ENCODE measurements around the gene TMED6.

Gene TMED6

DNA sequence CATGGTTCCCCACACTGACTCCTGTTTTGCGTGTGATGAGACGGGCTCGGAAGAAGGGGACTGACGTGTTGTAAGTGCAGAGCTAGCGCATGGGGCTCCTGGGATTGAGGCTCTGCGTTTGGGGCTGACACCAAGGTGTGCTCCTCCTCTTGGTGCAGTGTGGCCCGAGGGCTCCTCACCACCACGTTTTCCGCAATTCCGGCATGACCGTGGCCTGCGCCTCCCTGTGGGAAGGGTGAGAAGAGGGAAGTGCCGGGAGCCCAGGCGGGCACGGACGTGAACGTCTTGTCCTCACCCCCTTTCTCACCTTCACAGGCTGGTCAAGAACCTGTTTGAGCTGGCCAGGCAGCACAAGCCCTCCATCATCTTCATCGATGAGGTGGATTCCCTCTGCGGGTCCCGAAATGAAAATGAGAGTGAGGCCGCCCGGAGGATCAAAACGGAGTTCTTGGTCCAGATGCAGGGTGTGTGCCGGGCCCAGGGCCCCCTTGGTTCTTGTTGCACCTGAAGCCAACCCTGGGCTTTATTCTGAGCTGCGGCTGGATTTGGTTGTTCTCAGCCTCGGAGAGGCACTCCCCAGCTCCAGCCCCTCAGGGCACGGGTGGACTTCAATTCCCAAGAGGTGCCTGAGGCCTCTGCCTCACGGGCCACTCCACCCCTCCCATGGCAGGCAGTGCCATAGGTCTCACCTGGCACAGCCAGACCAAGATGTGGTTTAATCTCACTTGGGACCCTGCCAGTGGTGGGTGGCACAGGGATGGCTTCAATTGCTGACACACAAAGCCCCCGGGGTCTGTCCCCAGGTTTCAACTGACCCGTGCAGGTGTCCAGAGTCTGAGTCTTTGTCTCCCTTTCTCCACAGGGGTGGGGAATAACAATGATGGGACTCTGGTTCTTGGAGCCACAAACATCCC is 31.5 kb downstream of the TMED6 start:
- TF ChIP-seq, protein P1, sequence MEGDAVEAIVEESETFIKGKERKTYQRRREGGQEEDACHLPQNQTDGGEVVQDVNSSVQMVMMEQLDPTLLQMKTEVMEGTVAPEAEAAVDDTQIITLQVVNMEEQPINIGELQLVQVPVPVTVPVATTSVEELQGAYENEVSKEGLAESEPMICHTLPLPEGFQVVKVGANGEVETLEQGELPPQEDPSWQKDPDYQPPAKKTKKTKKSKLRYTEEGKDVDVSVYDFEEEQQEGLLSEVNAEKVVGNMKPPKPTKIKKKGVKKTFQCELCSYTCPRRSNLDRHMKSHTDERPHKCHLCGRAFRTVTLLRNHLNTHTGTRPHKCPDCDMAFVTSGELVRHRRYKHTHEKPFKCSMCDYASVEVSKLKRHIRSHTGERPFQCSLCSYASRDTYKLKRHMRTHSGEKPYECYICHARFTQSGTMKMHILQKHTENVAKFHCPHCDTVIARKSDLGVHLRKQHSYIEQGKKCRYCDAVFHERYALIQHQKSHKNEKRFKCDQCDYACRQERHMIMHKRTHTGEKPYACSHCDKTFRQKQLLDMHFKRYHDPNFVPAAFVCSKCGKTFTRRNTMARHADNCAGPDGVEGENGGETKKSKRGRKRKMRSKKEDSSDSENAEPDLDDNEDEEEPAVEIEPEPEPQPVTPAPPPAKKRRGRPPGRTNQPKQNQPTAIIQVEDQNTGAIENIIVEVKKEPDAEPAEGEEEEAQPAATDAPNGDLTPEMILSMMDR (IDR thresholded peaks at IDR 0.05; ENCODE audit: low read depth, low read length): no peak
- Histone ChIP-seq H3K36me3 (peaks cover 93% of the 10 kb centered on the region), H3K27me3 (no peaks in the 10 kb centered on the region), H3K4me3 (ENCODE audit: low read depth, low read length) (no peak overlapping the region), H3K9me3 (no peaks in the 10 kb centered on the region), H3K4me1 (peaks cover 10% of the 10 kb centered on the region)
- DNase-seq: no peak

- Histone ChIP-seq H3K36me3 (peaks cover 93% of the 10 kb centered on the region), H3K4me3 (ENCODE audit: low read depth, low read length) (no peak overlapping the region), H3K27me3 (no peaks in the 10 kb centered on the region), H3K4me1 (peaks cover 5% of the 10 kb centered on the region), H3K9me3 (no peaks in the 10 kb centered on the region)
- DNase-seq: no peak
- TF ChIP-seq, protein P1 (IDR thresholded peaks at IDR 0.05; ENCODE audit: low read depth, low read length): no peak
Observed at GRCh38 chr16:69319381-69319780, 32.2 kb downstream of the TMED6 start.

DNA sequence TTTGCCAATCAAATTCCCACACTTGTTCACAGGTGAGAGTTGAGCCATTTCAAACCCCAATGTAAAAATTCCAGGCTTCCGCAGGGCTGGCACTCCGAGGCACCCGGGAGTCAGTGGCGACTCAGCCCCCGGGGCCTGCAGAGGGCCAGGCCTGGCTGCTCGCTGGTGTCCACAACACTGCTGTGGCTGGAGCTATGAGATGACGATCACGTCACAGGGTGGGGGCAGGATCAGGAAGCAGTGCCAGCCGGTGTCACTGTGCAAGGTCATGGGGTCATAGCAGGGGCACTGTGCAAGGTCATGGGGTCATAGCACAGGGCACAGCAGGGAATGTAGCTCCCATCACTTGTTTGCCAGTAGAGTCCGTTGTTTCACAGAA is 32.7 kb downstream of the TMED6 start:
- no peak for DNase-seq
- Histone ChIP-seq H3K27me3 (no peaks in the 10 kb centered on the region), H3K4me3 (ENCODE audit: low read depth, low read length) (no peak overlapping the region), H3K4me1 (no peaks in the 10 kb centered on the region; the same call in 1 of the 2 replicates), H3K36me3 (peaks cover 92% of the 10 kb centered on the region), H3K9me3 (no peaks in the 10 kb centered on the region)
- TF ChIP-seq, protein P1 (IDR thresholded peaks at IDR 0.05; ENCODE audit: low read depth, low read length): no peak

- TF ChIP-seq, protein P1 (IDR thresholded peaks at IDR 0.05; ENCODE audit: low read depth, low read length): no peak
- no peaks in the 10 kb centered on the region for H3K27me3 ChIP-seq
- H3K36me3 ChIP-seq: peaks cover 92% of the 10 kb centered on the region
- DNase-seq: no peak
- H3K9me3 ChIP-seq: no peaks in the 10 kb centered on the region
- H3K4me1 ChIP-seq: no peaks in the 10 kb centered on the region
- H3K4me3 ChIP-seq (ENCODE audit: low read depth, low read length): no peak overlapping the region
Observed at GRCh38 chr16:69318177-69318910, 33.2 kb downstream of the TMED6 start.

- Histone ChIP-seq H3K36me3 (peaks cover 78% of the 10 kb centered on the region), H3K27me3 (no peaks in the 10 kb centered on the region), H3K4me3 (ENCODE audit: low read depth, low read length) (no peak overlapping the region), H3K9me3 (no peaks in the 10 kb centered on the region), H3K4me1 (no peaks in the 10 kb centered on the region)
- TF ChIP-seq, protein P1 (IDR thresholded peaks at IDR 0.05; ENCODE audit: low read depth, low read length): no peak
- no peak for DNase-seq
Observed at GRCh38 chr16:69316595-69317034, 35.0 kb downstream of the TMED6 start.
